Activated CD4-positive, alpha-beta T cell treated with anti-CD3 and anti-CD28 coated beads for 4 hours (primary cell): ENCODE results near the gene MUC5AC.
"Not testable (repeated sequence)": the region's sequence is repeated elsewhere in the genome, so short reads cannot be mapped to it uniquely, and the experiment has no call there.

Source experiments
- DNase-seq, 2 donors: peaks; one replicate each; pipeline ENCODE4 v3.0.0-alpha.2; 2020

Gene MUC5AC

GRCh38 chr11:1163911-1164735, 6.4 kb downstream of the MUC5AC start:
- DNase-seq: no peak

GRCh38 chr11:1164779-1165255, 7.1 kb downstream of the MUC5AC start:
- DNase-seq: not testable (repeated sequence)

GRCh38 chr11:1165256-1166041, 7.7 kb downstream of the MUC5AC start:
- no peak for DNase-seq

DNA sequence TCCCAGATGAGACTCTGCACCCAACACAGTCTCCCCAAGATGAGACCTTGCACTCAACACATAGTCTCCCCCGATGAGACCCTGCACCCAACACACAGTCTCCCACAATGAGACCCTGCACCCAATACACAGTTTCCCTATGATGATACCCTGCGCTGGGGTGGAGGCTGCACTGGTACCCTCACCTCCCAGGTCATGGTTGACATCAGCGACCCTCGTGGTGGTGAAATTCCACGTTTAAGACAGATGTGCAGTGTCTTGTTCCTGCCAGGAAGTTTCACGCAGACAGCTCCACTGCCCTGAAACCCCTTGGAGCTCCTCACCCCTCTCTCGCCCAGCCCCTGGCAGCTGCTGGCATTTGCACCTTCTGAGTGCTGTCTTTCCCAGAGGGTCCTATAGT, 9.5 kb downstream of the MUC5AC start:
- no peak for DNase-seq

GRCh38 chr11:1167751-1168231, 10.0 kb downstream of the MUC5AC start:
- no peak for DNase-seq

GRCh38 chr11:1168256-1168655, 10.5 kb downstream of the MUC5AC start:
- no peak for DNase-seq

DNA sequence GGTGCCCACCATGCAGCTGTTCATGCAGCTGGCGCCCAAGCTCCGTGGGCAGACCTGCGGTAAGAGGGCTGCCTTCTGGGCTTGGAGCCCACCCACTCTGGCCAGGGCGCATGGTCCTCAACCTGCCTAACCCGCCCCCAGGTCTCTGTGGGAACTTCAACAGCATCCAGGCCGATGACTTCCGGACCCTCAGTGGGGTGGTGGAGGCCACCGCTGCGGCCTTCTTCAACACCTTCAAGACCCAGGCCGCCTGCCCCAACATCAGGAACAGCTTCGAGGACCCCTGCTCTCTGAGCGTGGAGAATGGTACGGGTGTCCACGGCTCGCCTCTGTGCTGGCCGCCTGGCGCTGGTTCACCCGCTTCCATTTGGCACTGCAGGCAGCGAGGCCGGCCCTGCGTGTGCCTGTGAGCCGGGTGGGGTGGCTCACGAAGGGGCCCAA, 11.0 kb downstream of the MUC5AC start:
- no peak for DNase-seq

GRCh38 chr11:1171223-1171984, 13.7 kb downstream of the MUC5AC start:
- no peak for DNase-seq

DNA sequence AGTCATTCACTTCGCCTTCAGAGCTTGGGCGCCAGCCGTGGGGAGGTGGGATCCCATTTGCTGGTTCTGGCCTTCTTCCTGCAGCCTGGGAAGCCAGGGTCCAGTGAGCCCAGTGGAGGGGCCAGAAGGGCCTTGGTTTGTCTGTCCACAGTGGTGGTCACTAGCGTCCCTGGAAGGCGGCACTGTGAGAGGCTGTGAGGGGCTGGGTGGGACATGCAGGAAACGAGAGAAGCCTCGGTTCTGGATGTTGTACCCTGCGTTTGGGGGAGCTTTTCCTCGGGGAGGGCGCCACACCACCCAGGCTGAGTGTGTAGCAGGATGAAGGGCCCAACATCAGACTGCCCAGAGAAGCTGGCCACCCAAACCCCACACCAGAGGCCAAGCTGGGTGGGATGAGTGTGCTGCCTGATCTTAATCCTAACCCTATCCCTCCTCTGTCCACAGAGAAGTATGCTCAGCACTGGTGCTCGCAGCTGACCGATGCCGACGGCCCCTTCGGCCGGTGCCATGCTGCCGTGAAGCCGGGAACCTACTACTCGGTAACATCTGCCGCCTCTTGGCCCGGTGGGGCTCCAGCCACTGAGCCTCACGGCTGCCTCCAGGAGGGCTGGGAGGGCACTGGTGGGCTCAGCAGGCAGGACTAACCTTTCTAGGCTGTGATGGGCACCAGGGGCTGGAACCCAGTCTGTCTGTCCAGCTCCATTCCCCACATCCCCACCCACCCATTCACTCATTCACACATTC, 14.4 kb downstream of the MUC5AC start:
- no peak for DNase-seq

DNA sequence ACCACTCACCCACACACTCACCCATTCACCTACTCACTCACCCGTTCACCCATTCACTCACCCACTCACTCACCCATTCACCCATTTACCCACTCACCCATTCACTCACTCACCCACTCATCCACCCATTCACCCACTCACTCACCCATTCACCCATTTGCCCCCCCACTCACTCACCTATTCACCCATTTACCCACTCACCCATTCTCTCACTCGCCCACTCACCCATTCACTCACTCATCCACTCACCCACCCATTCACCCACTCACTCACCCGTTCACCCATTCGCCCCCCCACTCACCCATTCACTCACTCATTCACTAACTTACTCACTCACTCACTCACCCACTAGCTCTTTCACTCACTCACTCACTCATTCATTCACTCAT, 15.0 kb downstream of the MUC5AC start:
- no peak for DNase-seq

GRCh38 chr11:1173396-1173795, 15.6 kb downstream of the MUC5AC start:
- not testable (repeated sequence) for DNase-seq

DNA sequence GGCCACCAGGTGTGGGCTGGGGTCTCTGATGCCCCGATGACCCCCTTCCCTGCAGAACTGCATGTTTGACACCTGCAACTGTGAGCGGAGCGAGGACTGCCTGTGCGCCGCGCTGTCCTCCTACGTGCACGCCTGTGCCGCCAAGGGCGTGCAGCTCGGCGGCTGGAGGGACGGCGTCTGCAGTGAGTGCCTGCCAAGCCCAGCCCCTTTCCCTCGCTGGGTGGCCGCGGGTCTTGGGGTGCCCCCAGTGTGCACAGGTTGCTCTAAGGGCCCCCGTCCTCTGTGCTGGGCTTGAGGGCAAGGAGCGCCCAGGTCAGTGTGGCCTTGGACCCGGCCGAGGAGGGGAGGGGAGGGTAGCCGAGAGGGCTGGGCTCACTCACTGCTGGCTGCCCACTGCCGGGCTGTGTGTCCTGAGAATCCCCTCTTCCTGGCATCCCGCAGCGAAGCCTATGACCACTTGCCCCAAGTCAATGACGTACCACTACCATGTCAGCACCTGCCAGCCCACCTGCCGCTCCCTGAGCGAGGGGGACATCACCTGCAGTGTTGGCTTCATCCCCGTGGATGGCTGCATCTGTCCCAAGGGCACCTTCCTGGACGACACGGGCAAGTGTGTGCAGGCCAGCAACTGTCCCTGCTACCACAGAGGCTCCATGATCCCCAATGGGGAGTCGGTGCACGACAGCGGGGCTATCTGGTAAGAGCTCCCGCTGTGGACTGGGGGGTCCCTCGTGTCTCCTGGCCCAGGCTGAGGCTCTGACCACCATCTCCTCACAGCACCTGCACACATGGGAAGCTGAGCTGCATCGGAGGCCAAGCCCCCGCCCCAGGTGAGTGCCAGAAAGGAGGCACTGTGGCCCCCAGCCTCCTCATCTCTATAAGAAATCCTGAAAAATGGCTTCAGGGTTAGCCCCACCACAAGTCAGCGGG, 17.0 kb downstream of the MUC5AC start:
- no peak for DNase-seq

GRCh38 chr11:1175461-1176223, 17.9 kb downstream of the MUC5AC start:
- DNase-seq: no peak

DNA sequence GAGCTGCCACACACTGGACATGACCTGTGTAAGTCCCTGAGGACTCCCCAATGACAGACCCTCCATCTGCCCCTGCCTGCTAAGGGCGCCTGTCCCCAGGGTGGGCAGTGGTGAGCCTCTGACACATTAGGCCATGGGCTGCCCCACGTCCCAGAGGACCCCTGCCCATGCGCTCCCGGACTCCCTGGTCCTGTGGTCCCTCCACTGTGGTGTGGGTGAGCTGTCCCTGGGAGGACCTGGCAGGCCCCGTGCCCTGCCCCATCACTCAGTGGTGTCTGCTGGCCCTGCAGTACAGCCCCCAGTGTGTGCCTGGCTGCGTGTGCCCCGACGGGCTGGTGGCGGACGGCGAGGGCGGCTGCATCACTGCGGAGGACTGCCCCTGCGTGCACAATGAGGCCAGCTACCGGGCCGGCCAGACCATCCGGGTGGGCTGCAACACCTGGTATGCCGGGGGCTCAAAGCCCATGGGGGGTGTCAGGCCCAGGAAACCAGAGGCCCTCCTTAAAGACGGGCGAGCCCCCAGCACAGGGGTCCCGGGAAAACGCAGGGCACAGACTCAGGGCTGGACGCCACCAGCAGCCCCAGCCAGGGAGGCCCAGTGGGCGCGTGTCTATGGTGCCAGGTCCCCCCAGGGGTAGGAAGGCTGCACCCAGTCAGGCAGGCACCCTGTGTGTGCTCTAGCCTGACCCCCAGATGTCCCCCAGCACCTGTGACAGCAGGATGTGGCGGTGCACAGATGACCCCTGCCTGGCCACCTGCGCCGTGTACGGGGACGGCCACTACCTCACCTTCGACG, 18.7 kb downstream of the MUC5AC start:
- DNase-seq: no peak

DNA sequence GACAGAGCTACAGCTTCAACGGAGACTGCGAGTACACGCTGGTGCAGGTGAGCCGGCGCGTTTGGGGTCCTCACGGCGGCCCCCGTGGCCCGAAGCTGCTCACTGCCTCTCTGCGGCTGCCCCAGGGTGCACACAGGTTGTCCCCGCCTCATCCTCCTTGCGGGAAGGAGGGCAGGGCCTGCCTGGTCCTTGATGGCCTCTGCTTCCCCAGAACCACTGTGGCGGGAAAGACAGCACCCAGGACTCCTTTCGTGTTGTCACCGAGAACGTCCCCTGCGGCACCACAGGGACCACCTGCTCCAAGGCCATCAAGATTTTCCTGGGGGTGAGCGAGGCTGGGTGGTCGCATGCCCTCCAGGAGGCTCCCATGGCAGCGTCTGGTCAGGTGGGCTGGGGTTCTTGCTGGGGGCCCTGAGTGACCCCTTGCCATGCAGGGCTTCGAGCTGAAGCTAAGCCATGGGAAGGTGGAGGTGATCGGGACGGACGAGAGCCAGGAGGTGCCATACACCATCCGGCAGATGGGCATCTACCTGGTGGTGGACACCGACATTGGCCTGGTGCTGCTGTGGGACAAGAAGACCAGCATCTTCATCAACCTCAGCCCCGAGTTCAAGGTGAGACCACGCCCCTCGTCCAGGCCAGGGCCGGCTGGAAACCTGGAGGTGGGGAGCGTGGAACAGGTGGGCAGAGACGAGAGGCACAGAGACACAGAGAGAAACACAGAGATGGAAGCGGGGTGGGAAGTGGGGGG, 19.4 kb downstream of the MUC5AC start:
- DNase-seq: no peak

GRCh38 chr11:1177771-1178090, 20.0 kb downstream of the MUC5AC start:
- no peak for DNase-seq

DNA sequence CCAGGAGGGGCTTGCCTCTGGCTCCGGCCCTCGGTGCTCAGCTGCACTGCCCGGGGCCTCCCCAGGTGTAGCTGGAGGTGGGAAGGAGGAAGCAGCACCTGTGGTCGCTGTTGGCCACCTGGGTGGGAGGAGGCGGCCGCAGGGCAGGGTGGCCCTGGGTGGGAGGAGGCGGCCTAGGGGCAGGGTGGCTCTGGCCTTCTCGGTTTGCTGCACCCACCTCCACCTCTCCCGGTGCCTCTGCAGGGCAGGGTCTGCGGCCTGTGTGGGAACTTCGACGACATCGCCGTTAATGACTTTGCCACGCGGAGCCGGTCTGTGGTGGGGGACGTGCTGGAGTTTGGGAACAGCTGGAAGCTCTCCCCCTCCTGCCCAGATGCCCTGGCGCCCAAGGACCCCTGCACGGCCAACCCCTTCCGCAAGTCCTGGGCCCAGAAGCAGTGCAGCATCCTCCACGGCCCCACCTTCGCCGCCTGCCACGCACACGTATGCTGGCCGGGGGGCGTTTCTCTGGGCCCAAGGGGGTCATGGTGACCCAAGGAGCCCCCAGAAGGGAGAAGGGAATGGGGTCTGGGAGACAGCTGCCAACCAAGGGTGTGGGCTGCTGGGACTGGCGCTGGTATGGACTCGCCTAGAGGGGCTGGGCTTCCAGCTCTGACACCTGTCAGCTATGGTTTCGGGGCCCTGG, 20.6 kb downstream of the MUC5AC start:
- no peak for DNase-seq

GRCh38 chr11:1178906-1179305, 21.2 kb downstream of the MUC5AC start:
- DNase-seq: no peak
